Endothelial cell of umbilical vein (primary cell): ENCODE measurements around the gene KDM3B. TPM values are rescaled to one million over a fixed set of nuclear protein-coding genes. Genes with fewer than 3 reads are reported as not detected.
A peak's percentile ranks its signal among the peaks of the same experiment; 100 is the strongest.
"Not testable (repeated sequence)": the region's sequence is repeated elsewhere in the genome, so short reads cannot be mapped to it uniquely, and the experiment has no call there.

ENCODE experiments used
- BruUV-seq: library from RNA; stranded (reverse); fragments of 400-500 nt; replicated peaks from 2 replicates; lab custom pipeline; 2021; lab: Mats Ljungman, UMichigan
- CTCF ChIA-PET: fragments of 300-600, 350-600 bp; sonication (Branson Sonifier 250); formaldehyde crosslinking; loops from one replicate; lab custom pipeline; 2021; ENCODE audit warnings: antibody characterized with exemption, inconsistent platforms; lab: Charles Lee
- POLR2A ChIA-PET: fragments of 300-600, 350-600 bp; sonication (Branson Sonifier 250); formaldehyde crosslinking; loops from one replicate; lab custom pipeline; 2021; ENCODE audit warnings: antibody characterized with exemption, inconsistent platforms; lab: Charles Lee
- DNase-seq: peaks from one replicate; pipeline ENCODE4 v3.0.0-alpha.2; 2011; ENCODE audit warnings: low read depth, low spot score
- FAIRE-seq: peaks from 2 replicates; lab custom pipeline; 2011; peaks lifted over from hg19 to GRCh38; lab: Jason Lieb, UNC
- H2AFZ ChIP-seq: 2 replicates; pipeline ENCODE4 v1.6.0; 2012; ENCODE audit warnings: low read depth, low read length, control low read depth, inconsistent platforms
- H3K27ac ChIP-seq: 2 replicates; pipeline ENCODE4 v1.5.1; 2011; ENCODE audit warnings: low read depth, mild to moderate bottlenecking, control low read depth, low read length, moderate library complexity; ENCODE audit not compliant: insufficient read depth
- H3K27me3 ChIP-seq, 2 experiments: 2 replicates each; pipeline versions ENCODE4 v1.6.0 to v1.6.1; 2011; ENCODE audit warnings: low read length in 2 of 2, mixed read lengths in 1 of 2; ENCODE audit not compliant: control insufficient read depth in 2 of 2, insufficient read depth in 2 of 2
- H3K36me3 ChIP-seq, 2 experiments: 2 replicates in 1 of 2; 3 replicates in 1 of 2; pipeline ENCODE4 v1.5.1; 2011; ENCODE audit warnings: low read length in 2 of 2, mild to moderate bottlenecking in 1 of 2, moderate library complexity in 1 of 2; ENCODE audit not compliant: control insufficient read depth in 2 of 2, insufficient read depth in 2 of 2; ENCODE audit errors: extremely low read depth in 1 of 2
- H3K4me1 ChIP-seq: 3 replicates; pipeline ENCODE4 v1.5.1; 2011; ENCODE audit warnings: mild to moderate bottlenecking, low read length; ENCODE audit not compliant: control insufficient read depth, insufficient read depth; ENCODE audit errors: extremely low read depth
- H3K4me2 ChIP-seq: 2 replicates; pipeline ENCODE4 v1.6.1; 2011; ENCODE audit warnings: low read length, control low read depth, mixed read lengths; ENCODE audit not compliant: insufficient read depth
- H3K4me3 ChIP-seq, 3 experiments: fragments of 200-600 bp in 1 of 3; sonication (generic), shearing (Covaris generic) in 1 of 3; replicated peaks in 1 of 3; 2 replicates each; pipeline ENCODE4 v1.5.1; 2011 to 2016; ENCODE audit warnings: control low read depth in 3 of 3, low read length in 3 of 3, mild to moderate bottlenecking in 2 of 3, inconsistent platforms in 1 of 3, low read depth in 1 of 3, moderate library complexity in 1 of 3; ENCODE audit not compliant: insufficient read depth in 1 of 3
- H3K79me2 ChIP-seq: 2 replicates; pipeline ENCODE4 v1.6.0; 2012; ENCODE audit warnings: low read length, inconsistent platforms; ENCODE audit not compliant: control insufficient read depth, insufficient read depth
- H3K9ac ChIP-seq: replicated peaks from 2 replicates; pipeline ENCODE3; 2011; ENCODE audit warnings: low read length, control low read depth; ENCODE audit not compliant: insufficient read depth; ENCODE audit errors: extremely low read depth
- H3K9me1 ChIP-seq: replicated peaks from 3 replicates; pipeline ENCODE4 v1.6.0; 2011; ENCODE audit warnings: mild to moderate bottlenecking, low read length; ENCODE audit not compliant: control insufficient read depth, insufficient read depth; ENCODE audit errors: extremely low read depth
- H3K9me3 ChIP-seq: replicated peaks from 2 replicates; pipeline ENCODE4 v1.5.1; 2012; ENCODE audit warnings: low read length, inconsistent platforms; ENCODE audit not compliant: control insufficient read depth, insufficient read depth
- H4K20me1 ChIP-seq: replicated peaks from 2 replicates; pipeline ENCODE3; 2011; ENCODE audit warnings: mild to moderate bottlenecking, low read length; ENCODE audit not compliant: control insufficient read depth, insufficient read depth; ENCODE audit errors: extremely low read depth
- CTCF ChIP-seq, 2 donors: IDR thresholded peaks; 1 replicate in 1 of 2; 2 replicates in 1 of 2; pipeline ENCODE4 v1.5.1; 2011; ENCODE audit warnings: low read length in 2 of 2, mild to moderate bottlenecking in 2 of 2, moderate library complexity in 2 of 2, control low read depth in 1 of 2, inconsistent platforms in 1 of 2, low read depth in 1 of 2; ENCODE audit not compliant: insufficient read depth in 1 of 2; ENCODE audit errors: extremely low read depth in 1 of 2
- EZH2 ChIP-seq: IDR thresholded peaks from 2 replicates; pipeline ENCODE4 v1.6.1; 2012; ENCODE audit warnings: borderline replicate concordance, low read depth, mild to moderate bottlenecking, moderate library complexity, low read length, inconsistent platforms; ENCODE audit not compliant: severe bottlenecking
- FOS ChIP-seq: IDR thresholded peaks from 2 replicates; pipeline ENCODE4 v1.6.1; 2011; ENCODE audit warnings: mild to moderate bottlenecking, low read length, moderate library complexity, borderline replicate concordance; ENCODE audit not compliant: insufficient read depth
- GATA2 ChIP-seq: IDR thresholded peaks from 2 replicates; pipeline ENCODE4 v1.7.0; 2011; ENCODE audit warnings: low read depth, mild to moderate bottlenecking, moderate library complexity, mixed read lengths, low read length; ENCODE audit not compliant: insufficient read length, insufficient read depth
- JUN ChIP-seq: IDR thresholded peaks from 2 replicates; pipeline ENCODE4 v1.6.1; 2011; ENCODE audit warnings: borderline replicate concordance, low read depth; ENCODE audit not compliant: insufficient read length, insufficient read depth
- MAX ChIP-seq: IDR thresholded peaks from 2 replicates; pipeline ENCODE4 v1.6.1; 2011; ENCODE audit not compliant: insufficient read depth, insufficient read length
- MYC ChIP-seq: IDR thresholded peaks from one replicate; pipeline ENCODE4 v1.6.1; 2011; ENCODE audit warnings: mild to moderate bottlenecking, low read depth, low read length
- POLR2A ChIP-seq: IDR thresholded peaks from 2 replicates; pipeline ENCODE4 v1.6.1; 2012; ENCODE audit warnings: low read depth, mild to moderate bottlenecking, control low read depth, low read length
- POLR2AphosphoS5 ChIP-seq: IDR thresholded peaks from 2 replicates; pipeline ENCODE4 v1.6.1; 2012; ENCODE audit warnings: low read depth, mild to moderate bottlenecking, control low read depth, low read length, moderate library complexity; ENCODE audit not compliant: insufficient read depth
- dilution Hi-C: fragments of 300-500 bp; cut with MboI; formaldehyde crosslinking; loops from one replicate; pipeline ENCODE4 v1.15.0; 2019; ENCODE audit warnings: low sequenced_read_pairs; ENCODE audit not compliant: extremely low pct_ligation_motif_present
- intact Hi-C: fragments of 100-400 bp; cut with micrococcal nuclease; formaldehyde crosslinking; loops from one replicate; pipeline ENCODE4 v1.10.0; 2022
- polyA plus RNA-seq, 4 experiments: library from polyadenylated mRNA; depleted of rRNA in 3 of 4; stranded (reverse) in 3 of 4; unstranded in 1 of 4; fragments of >200 nt; gene quantifications; 2 replicates each; pipeline versions ENCODE4 v1.2.1 to v1.2.3, GENCODE V29; 2011 to 2012; ENCODE audit warnings: missing spikeins in 1 of 4
- total RNA-seq: library from RNA; stranded (reverse); gene quantifications from 2 replicates; pipeline ENCODE4 v1.2.3, GENCODE V29; 2021

Gene KDM3B
- total and polyA plus RNA-seq, 2 donors (not counting 3 experiments of a cell fraction or from before 2014, with no cell fraction given), result 19.0 to 55.7 TPM

- H4K20me1 ChIP-seq, result no peaks in the 10 kb centered on the region
- CTCF ChIA-PET, result no interaction called here
These were observed 118.5 kb downstream of the KDM3B start for GRCh38 chr5:138471052-138471361.

DNA sequence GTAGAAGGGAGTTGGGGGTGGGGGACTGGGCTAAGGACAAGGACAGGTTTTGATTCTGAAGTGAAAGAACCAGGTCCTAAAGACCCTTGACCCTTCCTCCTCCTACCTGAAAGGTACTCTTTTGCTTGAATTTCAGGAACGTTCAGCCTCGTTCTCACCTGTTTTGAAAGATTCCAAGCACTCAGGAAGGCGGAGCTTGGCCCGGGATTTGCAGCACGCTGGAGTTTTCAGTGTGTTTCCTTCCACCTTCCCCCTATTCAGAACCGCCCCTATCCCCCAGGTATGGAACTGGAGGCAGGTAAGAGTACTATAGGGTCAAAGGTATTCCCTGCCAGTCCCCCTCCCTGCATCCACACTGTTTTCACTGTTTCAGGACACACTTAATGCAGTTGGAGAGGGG, 119.9 kb downstream of the KDM3B start:
- DNase-seq (no peak), FAIRE-seq (no peak)
- H2AFZ ChIP-seq, result no peak overlapping the region
- ChIA-PET POLR2A (interaction anchor here (0.7 kb wide), 1 partner anchor 497 kb away, joined by 3 read pairs; no protein-coding TSS in a partner anchor), CTCF (interaction anchor here (1.1 to 1.5 kb wide), 2 partner anchors 21 to 23 kb away, joined by 3 to 4 read pairs; no protein-coding TSS in a partner anchor)
- dilution Hi-C loops (no loop called here), intact Hi-C loops (no loop called here)
- no peak overlapping the region for H3K4me3 ChIP-seq
- peaks cover 0 to 3% of the 10 kb centered on the region in 2 experiments for H3K36me3 ChIP-seq
- no peaks in the 10 kb centered on the region for H3K4me1 ChIP-seq
- H3K9me3 ChIP-seq, result no peaks in the 10 kb centered on the region
- H3K27me3 ChIP-seq, result no peaks in the 10 kb centered on the region
- H4K20me1 ChIP-seq, result no peaks in the 10 kb centered on the region
- no peaks in the 10 kb centered on the region for H3K79me2 ChIP-seq
- no peak overlapping the region for H3K27ac ChIP-seq
- H3K9ac ChIP-seq, result no peak overlapping the region
- no peak overlapping the region for H3K4me2 ChIP-seq
- H3K9me1 ChIP-seq, result no peaks in the 10 kb centered on the region
- BruUV-seq, result no TSS peak
- no peak for TF ChIP-seq FOS
- no peak for TF ChIP-seq EZH2
- no peak for TF ChIP-seq MAX
- no peak for TF ChIP-seq POLR2A
- TF ChIP-seq CTCF (IDR thresholded peaks at IDR 0.05; ENCODE audit: extremely low read depth in 1 of 2, insufficient read depth in 1 of 2, low read depth in 1 of 2, low read length in 2 of 2), result no peak
- TF ChIP-seq POLR2AphosphoS5, result no peak
- no peak for TF ChIP-seq JUN
- TF ChIP-seq GATA2, result no peak
- TF ChIP-seq MYC, result no peak

More at GRCh38 chr5:138471052-138471361, 118.5 kb downstream of the KDM3B start:
- no peak for TF ChIP-seq FOS
- peaks cover 4% of the 10 kb centered on the region for H3K4me1 ChIP-seq
- no peak overlapping the region for H3K9ac ChIP-seq
- no peak overlapping the region for H3K4me3 ChIP-seq
- H3K27ac ChIP-seq, result no peak overlapping the region
- H3K4me2 ChIP-seq, result no peak overlapping the region
- peaks cover 0 to 3% of the 10 kb centered on the region in 2 experiments for H3K36me3 ChIP-seq
- POLR2A ChIA-PET, result no interaction called here
- no peaks in the 10 kb centered on the region for H3K27me3 ChIP-seq
- no peak overlapping the region for H2AFZ ChIP-seq
- intact Hi-C loops, result no loop called here
- no peaks in the 10 kb centered on the region for H3K9me1 ChIP-seq
- no peak for FAIRE-seq
- no TSS peak for BruUV-seq
- H3K9me3 ChIP-seq, result no peaks in the 10 kb centered on the region
- dilution Hi-C loops, result no loop called here
- peak; percentile 1 for DNase-seq
- peaks cover 4% of the 10 kb centered on the region for H3K79me2 ChIP-seq

DNA sequence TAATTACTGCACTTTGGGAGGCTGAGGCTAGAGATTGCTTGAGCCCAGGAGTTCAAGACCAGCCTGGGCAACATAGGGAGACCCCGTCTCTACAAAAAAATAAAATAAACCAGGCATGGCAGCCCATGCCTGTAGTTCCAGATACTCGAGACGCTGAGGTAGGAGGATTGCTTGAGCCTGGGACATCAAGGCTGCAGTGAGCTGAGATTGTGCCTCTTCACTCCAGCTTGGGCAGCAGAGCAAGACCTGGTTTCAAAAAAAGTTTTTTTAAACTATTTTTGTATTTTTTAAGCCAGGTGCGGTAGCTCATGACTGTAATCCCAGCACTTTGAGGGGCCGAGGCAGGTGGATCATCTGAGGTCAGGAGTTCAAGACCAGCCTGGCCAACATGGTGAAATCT, 120.7 kb downstream of the KDM3B start:
- BruUV-seq, H3K4me1 ChIP-seq, H3K9ac ChIP-seq, H3K27me3 ChIP-seq, H3K9me1 ChIP-seq, H3K36me3 ChIP-seq, H4K20me1 ChIP-seq, DNase-seq, POLR2A ChIA-PET, intact Hi-C loops, H3K4me3 ChIP-seq, dilution Hi-C loops, H3K9me3 ChIP-seq, H2AFZ ChIP-seq, H3K4me2 ChIP-seq, FAIRE-seq, H3K27ac ChIP-seq, H3K79me2 ChIP-seq: not testable (repeated sequence)
- CTCF ChIA-PET, result interaction anchor here (1.1 to 1.6 kb wide), 4 partner anchors 8 to 24 kb away, joined by 3 to 5 read pairs (median 4); partner anchors contain the start of gene EGR1
